Measurements from ENCODE around the gene SAG.

SAG gene

DNA sequence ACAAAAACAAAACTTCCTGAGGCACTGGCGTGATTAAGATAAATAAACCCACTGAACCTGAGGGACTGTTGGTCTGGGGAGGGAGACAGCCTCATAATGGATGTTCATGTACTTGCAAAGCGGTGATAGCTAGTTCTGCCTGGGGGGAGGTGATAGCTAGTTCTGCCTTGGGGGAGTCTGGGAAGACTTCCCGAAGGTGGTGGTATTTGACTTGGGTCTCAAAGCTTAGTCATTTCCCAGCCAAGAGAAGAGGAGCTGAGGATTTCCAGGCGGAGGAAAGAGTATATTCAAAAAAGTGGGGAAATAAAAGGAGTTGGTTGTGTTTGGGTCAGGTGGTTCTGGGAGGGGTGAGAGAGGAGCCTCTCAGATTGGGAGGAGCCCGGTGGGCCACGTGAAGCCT, 71.4 kb downstream of the SAG start:
- no peak for DNase-seq (ENCODE audit: low read depth in 2 of 2)

DNA sequence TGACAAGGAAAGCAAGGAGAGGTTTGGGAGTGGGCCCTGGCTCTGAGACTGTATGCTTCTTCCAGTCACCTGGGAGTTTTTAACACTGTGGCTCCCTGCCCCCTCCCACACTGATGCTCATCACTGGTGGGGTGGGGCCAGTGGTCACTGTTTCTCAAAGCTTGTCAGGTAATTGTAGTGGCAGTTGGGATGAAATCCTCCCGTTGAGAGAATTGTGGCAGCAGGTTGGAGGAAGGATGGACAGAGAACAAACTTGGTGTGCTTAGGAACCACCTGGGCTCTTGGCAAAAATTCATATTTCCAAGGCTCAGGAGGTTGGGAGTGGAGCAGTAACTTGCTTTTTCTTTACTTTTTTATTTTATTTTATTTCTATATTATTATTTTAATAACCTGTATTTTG, 71.8 kb downstream of the SAG start:
- DNase-seq (ENCODE audit: low read depth in 2 of 2) = no peak

DNA sequence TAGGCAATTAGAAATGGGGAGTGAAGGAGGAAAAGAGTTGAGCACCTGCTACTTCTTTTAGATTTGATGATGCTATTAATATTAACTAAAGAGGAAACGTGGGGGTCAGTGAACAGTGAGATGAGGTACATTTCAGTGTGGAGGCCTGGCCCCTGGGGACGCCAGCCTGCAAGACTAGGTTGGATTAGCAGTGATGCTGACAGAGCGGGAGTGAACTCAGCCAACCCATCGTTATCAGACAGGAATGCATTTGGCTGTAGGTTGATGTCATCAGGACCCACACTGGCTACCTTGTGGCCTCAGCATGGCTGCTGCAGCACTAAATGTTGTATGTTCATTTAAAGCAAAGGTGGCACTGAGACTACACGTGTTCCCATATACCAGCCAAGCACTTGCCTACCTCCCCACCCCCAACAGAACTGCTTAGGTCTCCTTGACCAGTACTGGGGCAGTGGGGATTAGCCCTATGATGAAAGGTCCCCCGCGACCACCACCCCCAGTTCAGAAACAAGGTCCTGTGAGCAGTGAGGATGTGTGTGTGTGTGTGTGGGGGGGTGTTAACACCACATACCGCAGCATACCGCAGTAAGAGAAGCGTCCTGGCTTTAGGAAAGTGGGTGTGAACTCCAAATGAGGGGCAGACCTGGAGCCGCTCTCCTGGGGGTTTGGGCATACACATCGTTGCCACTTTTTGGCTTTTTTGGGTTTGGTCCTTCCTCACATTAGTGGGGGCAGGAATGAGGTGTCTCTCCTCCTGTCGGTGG, 72.7 kb downstream of the SAG start:
- DNase-seq (ENCODE audit: low read depth in 2 of 2) = no peak

DNA sequence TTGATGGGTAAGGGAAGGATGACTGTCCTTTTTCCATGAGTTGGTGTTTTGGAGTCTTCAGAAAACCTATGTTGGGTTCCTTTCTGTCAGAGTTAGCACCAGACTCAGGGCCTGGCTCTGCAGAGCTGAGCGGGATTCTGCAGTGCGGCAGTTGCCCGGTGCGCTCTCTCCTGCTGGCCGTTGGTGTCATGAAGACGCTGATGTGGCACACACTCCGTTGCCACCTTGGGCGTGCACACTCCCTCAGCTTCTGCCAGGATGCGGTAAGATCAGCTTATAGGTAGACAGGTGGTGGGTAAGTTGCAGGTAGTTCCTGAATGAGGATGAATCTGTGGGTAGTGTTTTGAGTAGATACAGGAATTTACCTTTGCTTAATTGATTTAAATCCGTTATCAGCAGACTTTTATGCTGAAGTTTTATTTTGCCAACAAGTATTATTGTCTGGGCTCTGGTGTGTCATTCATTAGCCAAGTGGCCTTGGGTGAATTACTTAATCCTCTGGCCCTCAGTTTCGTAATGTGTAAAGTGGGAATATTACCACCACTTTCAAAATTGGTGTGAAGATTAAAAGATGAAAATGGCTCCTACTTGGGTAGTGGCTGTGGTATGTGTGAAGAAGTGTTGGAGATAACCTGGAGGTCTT, 73.5 kb downstream of the SAG start:
- DNase-seq (ENCODE audit: low read depth in 2 of 2) = no peak

DNA sequence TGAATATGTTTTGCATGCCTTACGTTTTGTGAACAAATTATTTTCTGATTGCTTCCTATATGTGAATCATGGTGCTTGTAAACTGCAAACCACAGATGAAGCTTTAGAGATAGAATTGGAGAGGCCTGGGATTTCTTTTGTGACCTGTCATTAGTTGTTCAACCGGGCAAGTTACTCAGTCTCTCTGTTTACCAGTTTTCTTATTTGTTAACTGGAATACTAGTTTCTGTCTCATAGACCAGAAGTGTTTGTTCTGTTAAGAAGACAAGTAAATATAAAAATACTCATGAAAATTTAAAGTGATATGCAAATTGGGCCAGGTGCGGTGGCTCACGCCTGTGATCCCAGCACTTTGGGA, 74.0 kb downstream of the SAG start:
- DNase-seq (ENCODE audit: low read depth in 2 of 2) = no peak

DNA sequence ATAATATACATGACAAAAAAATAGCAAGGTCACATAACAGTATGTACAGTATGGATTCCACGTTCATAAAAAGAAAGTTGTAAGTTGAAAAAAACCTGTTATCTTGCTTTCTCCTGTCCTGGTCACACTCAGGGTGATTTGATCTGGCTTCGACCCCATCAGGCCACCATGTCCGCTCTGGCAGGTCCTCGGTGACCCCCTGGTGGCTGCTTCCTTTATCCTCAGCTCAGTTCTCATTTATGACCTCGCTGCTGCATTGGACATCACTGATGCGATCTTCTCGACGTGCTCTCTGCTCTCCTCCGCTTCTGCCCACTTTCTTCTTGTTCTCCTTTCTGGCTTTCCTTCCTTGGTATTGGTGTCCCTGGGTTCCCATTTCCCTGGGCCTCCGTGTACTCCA, 76.4 kb downstream of the SAG start:
- no peak for DNase-seq (ENCODE audit: low read depth in 2 of 2)

DNA sequence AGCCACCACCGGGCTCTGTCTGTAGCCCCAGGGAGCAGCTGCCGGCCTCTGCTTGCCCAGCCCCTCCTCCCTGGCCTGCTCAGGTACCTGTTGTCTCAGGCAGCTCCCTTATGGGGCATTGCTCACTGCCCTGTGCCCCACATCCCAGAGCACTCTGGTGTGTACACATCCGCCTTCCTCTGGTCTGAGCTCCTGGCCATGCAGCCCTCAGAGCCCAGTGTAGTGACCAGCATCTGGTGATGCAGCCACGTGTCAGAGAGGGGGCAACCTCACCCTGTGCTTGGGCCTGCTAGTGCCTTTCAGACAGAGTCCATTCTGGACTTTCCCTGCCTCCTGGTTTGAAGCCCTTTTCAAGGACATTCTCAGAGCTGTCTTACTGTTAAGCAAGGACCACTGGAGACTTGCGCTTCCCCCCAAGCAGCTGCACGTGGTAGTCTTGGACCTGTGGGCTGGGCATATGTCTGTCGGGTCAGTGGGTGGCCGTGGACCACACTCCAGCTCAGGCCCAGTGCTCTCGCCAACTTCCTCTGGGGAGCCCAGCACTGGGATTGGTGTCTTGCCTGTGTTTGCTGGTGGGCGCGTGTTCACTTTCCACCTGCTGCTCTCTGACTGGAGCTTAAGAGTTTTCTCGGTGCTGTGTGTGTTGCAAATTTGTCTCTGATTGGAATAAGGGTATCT, 77.3 kb downstream of the SAG start:
- DNase-seq (ENCODE audit: low read depth in 2 of 2) = no peak

DNA sequence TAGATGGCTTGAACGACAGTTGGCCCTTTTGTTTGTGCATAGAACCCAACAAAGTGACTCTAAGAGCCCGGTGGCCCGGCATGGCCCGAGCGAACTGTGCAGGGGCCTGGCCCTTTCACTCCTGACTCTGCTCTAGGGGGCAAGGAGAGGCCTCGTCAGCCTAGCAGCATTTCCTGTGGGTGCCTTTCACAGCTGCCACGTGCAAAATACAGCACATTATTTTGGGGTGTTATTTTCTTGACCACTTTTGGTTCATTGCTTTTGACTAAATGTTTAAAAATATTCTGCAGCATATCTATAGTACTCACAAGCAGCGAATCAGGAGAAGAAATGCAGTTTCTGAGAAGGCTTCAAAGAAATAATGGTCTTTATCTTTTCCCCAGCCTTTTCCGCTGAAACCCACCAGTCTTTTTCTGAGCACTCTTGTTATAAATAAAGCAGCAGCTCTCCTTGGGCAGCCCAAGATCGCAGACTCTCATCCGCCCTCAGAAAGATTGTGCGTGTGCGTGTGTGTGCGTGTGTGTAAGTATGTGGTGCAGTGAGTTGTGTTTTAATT, 78.0 kb downstream of the SAG start:
- DNase-seq (ENCODE audit: low read depth in 2 of 2) = peak in 1 of 2 donors; percentile 37

DNA sequence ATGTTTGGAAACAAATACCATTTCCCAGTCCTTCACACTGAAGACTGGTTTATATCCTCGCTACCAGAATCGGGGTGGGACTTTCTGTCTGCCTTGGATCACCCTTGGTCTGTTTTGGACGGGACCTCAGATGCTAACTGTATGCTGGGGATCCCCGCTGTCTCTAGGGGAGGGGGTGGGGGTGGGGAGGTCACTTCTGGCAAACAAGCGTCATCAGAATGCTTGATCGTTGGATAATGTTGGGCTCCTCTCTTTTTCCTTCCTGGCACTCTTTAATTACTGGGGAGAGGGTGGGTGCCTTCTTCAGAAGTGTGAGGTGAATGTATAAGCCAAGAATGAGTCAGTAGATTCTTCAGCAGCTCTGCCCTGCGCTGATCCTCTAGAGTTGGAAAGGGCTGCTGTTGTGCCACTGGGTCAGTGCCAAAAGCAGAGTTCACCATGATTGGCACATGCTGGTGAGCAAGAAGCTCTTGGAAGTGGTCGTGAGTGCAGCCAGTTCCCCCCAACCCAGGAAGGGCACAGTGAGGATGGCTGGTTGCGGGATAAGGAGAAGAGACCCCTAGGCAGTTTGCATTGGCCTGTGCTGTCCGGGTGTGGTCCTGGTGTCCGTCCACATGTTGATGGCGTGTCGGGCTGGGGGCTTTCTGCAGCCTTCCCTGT, 78.9 kb downstream of the SAG start:
- no peak for DNase-seq (ENCODE audit: low read depth in 2 of 2)

DNA sequence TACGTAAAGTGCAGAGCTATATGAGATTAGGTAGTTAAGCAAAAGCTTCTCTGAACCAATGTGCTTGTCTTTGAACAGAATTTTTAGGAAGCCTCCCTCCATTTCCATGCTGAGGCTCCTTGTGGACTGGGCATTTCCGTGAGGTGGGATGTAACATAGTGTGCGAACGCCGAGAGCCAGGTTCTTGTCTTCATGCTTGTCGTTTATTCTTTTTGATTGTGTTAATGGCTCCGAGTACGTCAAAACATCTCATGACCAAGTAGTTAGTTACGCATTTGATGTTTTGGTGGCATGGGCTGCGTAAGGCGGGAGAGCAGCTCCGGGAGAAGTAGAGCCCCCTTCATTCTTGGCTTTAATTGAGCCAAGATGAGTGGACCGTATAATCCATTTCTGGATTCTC, 79.6 kb downstream of the SAG start:
- DNase-seq (ENCODE audit: low read depth in 2 of 2) = no peak

DNA sequence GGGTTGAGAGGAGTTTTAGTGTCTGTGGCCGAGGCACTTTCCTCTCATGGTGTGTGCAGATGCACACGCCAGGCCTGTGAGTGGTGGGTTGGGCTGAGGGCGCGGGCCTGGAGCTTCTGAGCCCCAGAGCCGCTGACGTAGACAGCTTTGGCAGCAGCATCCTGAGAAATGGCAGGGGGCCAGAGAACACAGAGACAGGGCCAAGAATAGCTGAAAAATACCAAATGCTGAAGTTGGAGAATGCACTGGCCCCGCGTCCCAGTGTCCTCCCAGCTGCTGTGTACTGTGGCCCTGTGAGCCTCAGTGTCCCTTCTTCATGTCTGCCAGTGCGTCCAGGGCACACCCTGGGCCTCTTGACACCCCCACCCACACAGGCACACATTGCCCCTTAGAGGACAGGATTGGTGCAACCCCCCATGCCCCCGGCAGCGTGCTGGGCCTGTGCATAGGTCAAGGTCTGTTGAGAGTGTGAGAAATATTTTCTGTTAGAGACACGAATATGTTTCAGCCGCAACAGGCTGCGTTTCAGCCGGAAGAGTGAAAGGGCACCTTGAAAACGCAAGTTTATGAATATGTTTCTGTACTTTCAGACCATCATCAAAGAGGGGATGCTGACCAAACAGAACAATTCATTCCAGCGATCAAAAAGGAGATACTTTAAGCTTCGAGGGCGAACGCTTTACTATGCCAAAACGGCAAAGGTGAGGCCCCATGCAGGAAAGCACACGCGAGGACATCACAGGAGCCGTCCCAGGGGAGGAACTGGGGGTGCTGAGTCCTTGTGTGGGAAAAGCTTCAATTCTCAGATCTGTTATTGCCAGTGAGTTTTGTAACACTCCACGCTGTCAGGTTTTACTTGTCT, 80.3 kb downstream of the SAG start:
- no peak for DNase-seq (ENCODE audit: low read depth in 2 of 2)

DNA sequence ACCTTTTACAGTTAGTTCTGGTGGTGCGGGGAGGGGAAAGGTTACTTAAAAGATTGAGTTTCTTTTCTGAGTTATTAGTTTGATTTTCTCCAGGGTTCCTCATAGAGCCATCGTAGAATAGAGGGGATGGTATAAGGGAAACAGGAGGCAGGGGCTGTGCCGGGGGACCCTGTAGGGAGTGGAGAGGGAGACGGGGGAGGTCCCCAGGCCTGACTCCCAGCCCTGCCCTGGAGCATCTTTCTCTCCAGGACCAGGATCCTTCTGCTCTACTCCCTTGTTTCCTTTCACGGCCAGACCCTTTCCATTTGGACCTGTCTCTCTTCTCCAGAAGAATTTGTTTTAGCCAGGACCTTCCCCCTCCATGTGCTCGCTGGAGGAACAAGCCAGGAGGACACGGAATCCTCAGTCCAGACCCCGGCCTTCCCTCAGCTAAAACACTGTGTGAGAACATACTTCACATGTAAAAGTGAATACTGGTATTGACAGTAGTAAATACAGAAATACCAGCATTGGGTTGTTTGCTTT, 82.0 kb downstream of the SAG start:
- no peak for DNase-seq (ENCODE audit: low read depth in 2 of 2)

DNA sequence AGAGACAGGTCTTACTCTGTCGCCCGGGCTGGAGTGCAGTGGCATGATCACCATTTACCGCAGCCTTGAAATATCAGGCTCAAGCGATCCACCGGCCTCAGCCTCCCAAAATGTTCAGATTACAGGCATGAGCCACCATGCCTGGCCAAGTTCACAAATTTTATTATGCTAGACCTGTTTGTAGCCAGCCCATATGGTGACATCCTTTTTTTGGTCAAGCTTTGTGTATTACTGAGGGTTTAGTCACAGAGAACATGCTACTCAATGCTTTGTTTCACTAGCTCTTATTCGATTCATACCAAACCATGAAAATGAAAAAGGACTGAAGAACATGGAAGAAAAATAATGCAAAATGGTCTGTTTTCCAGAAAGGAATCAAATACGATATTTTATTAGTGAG, 88.1 kb downstream of the SAG start:
- no peak for DNase-seq (ENCODE audit: low read depth in 2 of 2)

Measured in stimulated activated CD4-positive, alpha-beta T cell treated with anti-CD3 and anti-CD28 coated beads, Interleukin-1b, Interleukin-23, amount 100 ng/mL, for 4 hours (primary cell).